ENCODE data around the gene MYOM1. TPM values are rescaled to one million over a fixed set of nuclear protein-coding genes. Genes with fewer than 3 reads are reported as not detected.

The MYOM1 gene
- total RNA-seq, 1 experiment from 2014 or later = 0.37 TPM

DNA sequence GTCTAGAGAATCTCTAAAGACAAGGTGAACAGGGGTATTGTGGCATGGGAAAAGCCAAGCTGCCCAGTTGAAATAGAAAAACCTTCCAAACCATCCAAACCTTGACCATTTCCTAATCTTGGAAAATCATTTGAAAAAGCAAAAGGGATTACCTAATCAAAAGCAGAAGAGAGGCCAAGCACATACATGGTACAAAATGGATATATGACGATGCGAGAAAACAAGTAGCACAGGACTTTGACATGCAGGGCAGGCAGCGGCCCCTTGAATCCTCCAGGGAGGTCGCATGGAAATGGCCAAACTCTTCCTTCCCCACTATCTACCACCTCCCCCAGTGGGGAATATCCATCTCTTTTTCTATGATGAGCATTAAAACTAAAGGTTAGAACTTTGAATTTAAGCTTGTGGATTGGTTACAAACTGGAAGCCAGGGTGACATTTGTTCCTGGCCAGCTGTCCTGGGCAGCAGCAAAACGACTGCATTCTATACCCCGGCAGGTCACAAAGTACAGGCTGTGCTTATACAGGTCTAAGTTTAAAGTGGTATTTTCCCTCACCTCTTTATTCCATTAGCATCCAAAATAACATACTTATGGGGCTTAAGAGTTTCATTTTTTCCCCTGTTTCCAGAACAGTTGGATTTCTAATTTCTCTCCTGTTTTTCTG, 24.7 kb downstream of the MYOM1 start:
- TF ChIP-seq, protein P1, sequence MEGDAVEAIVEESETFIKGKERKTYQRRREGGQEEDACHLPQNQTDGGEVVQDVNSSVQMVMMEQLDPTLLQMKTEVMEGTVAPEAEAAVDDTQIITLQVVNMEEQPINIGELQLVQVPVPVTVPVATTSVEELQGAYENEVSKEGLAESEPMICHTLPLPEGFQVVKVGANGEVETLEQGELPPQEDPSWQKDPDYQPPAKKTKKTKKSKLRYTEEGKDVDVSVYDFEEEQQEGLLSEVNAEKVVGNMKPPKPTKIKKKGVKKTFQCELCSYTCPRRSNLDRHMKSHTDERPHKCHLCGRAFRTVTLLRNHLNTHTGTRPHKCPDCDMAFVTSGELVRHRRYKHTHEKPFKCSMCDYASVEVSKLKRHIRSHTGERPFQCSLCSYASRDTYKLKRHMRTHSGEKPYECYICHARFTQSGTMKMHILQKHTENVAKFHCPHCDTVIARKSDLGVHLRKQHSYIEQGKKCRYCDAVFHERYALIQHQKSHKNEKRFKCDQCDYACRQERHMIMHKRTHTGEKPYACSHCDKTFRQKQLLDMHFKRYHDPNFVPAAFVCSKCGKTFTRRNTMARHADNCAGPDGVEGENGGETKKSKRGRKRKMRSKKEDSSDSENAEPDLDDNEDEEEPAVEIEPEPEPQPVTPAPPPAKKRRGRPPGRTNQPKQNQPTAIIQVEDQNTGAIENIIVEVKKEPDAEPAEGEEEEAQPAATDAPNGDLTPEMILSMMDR (conservative IDR thresholded peaks at IDR 0.05; ENCODE audit: low read depth, low read length) = no peak
- no peak for TF ChIP-seq EZH2 (IDR thresholded peaks at IDR 0.05; ENCODE audit: borderline replicate concordance, low read depth, low read length, poor library complexity, severe bottlenecking)
- no peaks in the 10 kb centered on the region for H3K36me3 ChIP-seq (ENCODE audit: insufficient read depth, low read length, poor library complexity, severe bottlenecking)
- no peaks in the 10 kb centered on the region for H3K27me3 ChIP-seq (replicated peaks; ENCODE audit: insufficient read depth, low read depth, low read length, poor library complexity)
- H3K27ac ChIP-seq (ENCODE audit: low read depth, low read length, poor library complexity, severe bottlenecking) = no peak overlapping the region
- no peak for DNase-seq (ENCODE audit: low spot score)
- intact Hi-C loops (cut with micrococcal nuclease; ENCODE audit: unreplicated experiment) = no loop called here
- BruUV-seq (replicated peaks) = no TSS peak
- no peaks in the 10 kb centered on the region for H3K9me3 ChIP-seq (ENCODE audit: low read depth, low read length, poor library complexity, severe bottlenecking)
- H3K4me1 ChIP-seq (ENCODE audit: insufficient read depth, low read length, poor library complexity, severe bottlenecking) = no peaks in the 10 kb centered on the region
- ChIA-PET POLR2A (ENCODE audit: low non-redundant PET) (no interaction called here), CTCF (interaction anchor here (0.6 kb wide), 1 partner anchor 51 kb away, joined by 3 read pairs; no protein-coding TSS in a partner anchor)
- H3K4me3 ChIP-seq (ENCODE audit: low read depth, low read length, poor library complexity, severe bottlenecking) = no peak overlapping the region

DNA sequence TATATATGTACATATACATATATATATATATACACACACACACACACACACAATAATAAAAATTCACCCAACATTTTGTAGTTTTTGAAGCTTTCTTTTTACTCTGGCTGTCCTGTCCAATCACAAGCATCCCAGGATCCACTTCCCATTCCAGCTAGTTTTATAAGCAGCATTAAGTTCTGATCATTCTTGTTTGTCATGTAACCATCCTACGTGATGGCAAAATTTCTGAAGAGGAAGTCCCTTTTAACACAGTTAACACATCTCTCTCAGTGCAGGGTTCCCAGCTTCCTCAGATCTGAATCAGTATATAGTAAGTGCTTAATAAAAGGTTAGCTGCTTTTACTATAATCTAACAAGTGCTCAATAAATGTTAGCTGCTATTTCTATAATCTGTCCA, 26.4 kb downstream of the MYOM1 start:
- no peak for DNase-seq (ENCODE audit: low spot score)
- Histone ChIP-seq H3K4me1 (ENCODE audit: insufficient read depth, low read length, poor library complexity, severe bottlenecking) (no peaks in the 10 kb centered on the region), H3K27ac (ENCODE audit: low read depth, low read length, poor library complexity, severe bottlenecking) (no peak overlapping the region), H3K9me3 (ENCODE audit: low read depth, low read length, poor library complexity, severe bottlenecking) (no peaks in the 10 kb centered on the region), H3K4me3 (ENCODE audit: low read depth, low read length, poor library complexity, severe bottlenecking) (no peak overlapping the region), H3K27me3 (replicated peaks; ENCODE audit: insufficient read depth, low read depth, low read length, poor library complexity) (no peaks in the 10 kb centered on the region), H3K36me3 (ENCODE audit: insufficient read depth, low read length, poor library complexity, severe bottlenecking) (no peaks in the 10 kb centered on the region)
- no TSS peak for BruUV-seq (replicated peaks)
- TF ChIP-seq, protein P1 (conservative IDR thresholded peaks at IDR 0.05; ENCODE audit: low read depth, low read length) = no peak
- no peak for TF ChIP-seq EZH2 (IDR thresholded peaks at IDR 0.05; ENCODE audit: borderline replicate concordance, low read depth, low read length, poor library complexity, severe bottlenecking)
- POLR2A ChIA-PET (ENCODE audit: low non-redundant PET) = no interaction called here
- CTCF ChIA-PET = no interaction called here
- intact Hi-C loops (cut with micrococcal nuclease; ENCODE audit: unreplicated experiment) = no loop called here

DNA sequence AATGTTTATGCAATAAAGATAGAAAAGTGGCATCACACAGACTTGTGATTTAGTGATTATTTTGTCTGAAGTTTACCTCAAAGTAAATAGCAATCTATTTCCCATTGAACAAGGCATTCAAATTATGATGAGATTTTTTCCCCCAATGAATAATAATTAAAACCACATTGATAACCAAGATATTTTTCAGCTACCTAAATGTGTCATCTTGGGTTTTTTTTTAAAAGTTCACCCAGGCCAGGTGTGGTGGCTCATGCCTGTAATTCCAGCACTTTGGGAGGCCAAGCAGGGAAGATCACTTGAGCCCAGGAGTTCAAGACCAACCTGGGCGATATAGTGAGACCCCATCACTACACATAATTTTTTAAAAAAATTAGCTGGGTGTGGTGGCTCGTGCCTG, 27.0 kb downstream of the MYOM1 start:
- no peaks in the 10 kb centered on the region for H3K9me3 ChIP-seq (ENCODE audit: low read depth, low read length, poor library complexity, severe bottlenecking)
- intact Hi-C loops (cut with micrococcal nuclease; ENCODE audit: unreplicated experiment) = no loop called here
- no peaks in the 10 kb centered on the region for H3K4me1 ChIP-seq (ENCODE audit: insufficient read depth, low read length, poor library complexity, severe bottlenecking)
- no TSS peak for BruUV-seq (replicated peaks)
- H3K4me3 ChIP-seq (ENCODE audit: low read depth, low read length, poor library complexity, severe bottlenecking) = no peak overlapping the region
- no peak overlapping the region for H3K27ac ChIP-seq (ENCODE audit: low read depth, low read length, poor library complexity, severe bottlenecking)
- H3K27me3 ChIP-seq (replicated peaks; ENCODE audit: insufficient read depth, low read depth, low read length, poor library complexity) = no peaks in the 10 kb centered on the region
- ChIA-PET CTCF (no interaction called here), POLR2A (ENCODE audit: low non-redundant PET) (interaction anchor here (0.6 kb wide), 1 partner anchor 383 kb away, joined by 4 read pairs; no protein-coding TSS in a partner anchor)
- TF ChIP-seq EZH2 (IDR thresholded peaks at IDR 0.05; ENCODE audit: borderline replicate concordance, low read depth, low read length, poor library complexity, severe bottlenecking) = no peak
- TF ChIP-seq, protein P1 (conservative IDR thresholded peaks at IDR 0.05; ENCODE audit: low read depth, low read length) = no peak
- no peaks in the 10 kb centered on the region for H3K36me3 ChIP-seq (ENCODE audit: insufficient read depth, low read length, poor library complexity, severe bottlenecking)
- DNase-seq (ENCODE audit: low spot score) = no peak
